Measurements from ENCODE around the gene TSPAN16.

The TSPAN16 gene

DNA sequence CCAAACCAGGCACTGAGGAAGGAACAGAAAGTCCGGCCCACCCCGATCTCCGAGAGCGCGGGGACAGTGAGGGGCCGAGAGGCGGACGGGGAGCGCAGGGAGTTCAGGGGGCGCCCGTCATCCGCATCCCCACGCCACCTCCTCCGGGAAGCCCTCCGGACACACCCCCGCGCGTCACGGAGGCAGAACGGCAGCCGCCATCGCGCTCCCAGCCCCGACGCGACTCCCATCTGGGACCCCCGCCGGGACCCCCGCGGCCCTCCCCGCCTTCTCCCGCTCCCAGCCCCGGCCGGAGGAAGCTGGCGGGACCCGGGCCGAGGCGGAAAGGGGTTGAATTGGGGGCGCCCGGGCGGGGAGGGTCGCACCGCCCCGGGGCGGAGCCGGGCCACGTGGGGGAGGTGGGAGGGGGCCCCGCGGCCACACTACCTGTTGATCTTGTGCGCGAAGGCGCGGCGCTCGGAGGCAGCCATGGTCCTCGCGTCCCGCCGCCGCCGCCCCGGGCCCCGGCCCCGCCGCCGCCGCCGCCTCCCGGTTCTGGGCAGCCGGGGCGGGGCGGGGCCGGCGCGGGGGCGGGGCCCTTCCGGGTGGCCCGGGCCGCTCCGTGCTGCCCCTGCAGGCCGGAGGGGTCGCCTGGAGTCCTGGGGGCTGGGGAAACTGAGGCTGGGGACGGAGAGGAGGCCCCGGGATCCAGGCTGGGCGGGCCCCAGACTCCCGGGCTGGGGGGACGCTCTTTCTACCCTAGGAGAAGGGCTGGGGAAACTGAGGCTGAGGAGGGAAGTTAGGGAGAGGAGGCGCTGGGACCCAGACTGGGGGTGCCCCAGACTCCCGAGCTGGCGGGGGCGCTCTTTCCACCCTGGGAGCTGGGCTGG lies 33.8 kb upstream of the TSPAN16 start, which contains the start of gene DOCK6 (continued):
- TF ChIP-seq, protein P1, sequence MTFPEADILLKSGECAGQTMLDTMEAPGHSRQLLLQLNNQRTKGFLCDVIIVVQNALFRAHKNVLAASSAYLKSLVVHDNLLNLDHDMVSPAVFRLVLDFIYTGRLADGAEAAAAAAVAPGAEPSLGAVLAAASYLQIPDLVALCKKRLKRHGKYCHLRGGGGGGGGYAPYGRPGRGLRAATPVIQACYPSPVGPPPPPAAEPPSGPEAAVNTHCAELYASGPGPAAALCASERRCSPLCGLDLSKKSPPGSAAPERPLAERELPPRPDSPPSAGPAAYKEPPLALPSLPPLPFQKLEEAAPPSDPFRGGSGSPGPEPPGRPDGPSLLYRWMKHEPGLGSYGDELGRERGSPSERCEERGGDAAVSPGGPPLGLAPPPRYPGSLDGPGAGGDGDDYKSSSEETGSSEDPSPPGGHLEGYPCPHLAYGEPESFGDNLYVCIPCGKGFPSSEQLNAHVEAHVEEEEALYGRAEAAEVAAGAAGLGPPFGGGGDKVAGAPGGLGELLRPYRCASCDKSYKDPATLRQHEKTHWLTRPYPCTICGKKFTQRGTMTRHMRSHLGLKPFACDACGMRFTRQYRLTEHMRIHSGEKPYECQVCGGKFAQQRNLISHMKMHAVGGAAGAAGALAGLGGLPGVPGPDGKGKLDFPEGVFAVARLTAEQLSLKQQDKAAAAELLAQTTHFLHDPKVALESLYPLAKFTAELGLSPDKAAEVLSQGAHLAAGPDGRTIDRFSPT (tag by site-specific recombination; IDR thresholded peaks at IDR 0.05): peak; percentile 10; the same call in 1 of the 2 replicates
- no peak for TF ChIP-seq ZNF274 (IDR thresholded peaks at IDR 0.05; ENCODE audit: low read length)
- no peak for TF ChIP-seq ZNF274 (tag by site-specific recombination; IDR thresholded peaks at IDR 0.05; ENCODE audit: borderline replicate concordance)
- peak; percentile 78 for TF ChIP-seq SCRT2 (tag by site-specific recombination; IDR thresholded peaks at IDR 0.05)
- TF ChIP-seq ZNF660 (tag by site-specific recombination; IDR thresholded peaks at IDR 0.05): no peak
- TF ChIP-seq, protein P2, sequence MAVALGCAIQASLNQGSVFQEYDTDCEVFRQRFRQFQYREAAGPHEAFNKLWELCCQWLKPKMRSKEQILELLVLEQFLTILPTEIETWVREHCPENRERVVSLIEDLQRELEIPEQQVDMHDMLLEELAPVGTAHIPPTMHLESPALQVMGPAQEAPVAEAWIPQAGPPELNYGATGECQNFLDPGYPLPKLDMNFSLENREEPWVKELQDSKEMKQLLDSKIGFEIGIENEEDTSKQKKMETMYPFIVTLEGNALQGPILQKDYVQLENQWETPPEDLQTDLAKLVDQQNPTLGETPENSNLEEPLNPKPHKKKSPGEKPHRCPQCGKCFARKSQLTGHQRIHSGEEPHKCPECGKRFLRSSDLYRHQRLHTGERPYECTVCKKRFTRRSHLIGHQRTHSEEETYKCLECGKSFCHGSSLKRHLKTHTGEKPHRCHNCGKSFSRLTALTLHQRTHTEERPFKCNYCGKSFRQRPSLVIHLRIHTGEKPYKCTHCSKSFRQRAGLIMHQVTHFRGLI (tag by site-specific recombination; IDR thresholded peaks at IDR 0.05): no peak
- peak; percentile 52; the same call in 1 of the 2 replicates for TF ChIP-seq KLF8 (tag by site-specific recombination; IDR thresholded peaks at IDR 0.05)
- TF ChIP-seq ZNF132 (tag by site-specific recombination; IDR thresholded peaks at IDR 0.05; ENCODE audit: borderline replicate concordance): no peak
- no peak for TF ChIP-seq ZNF174 (tag by site-specific recombination; IDR thresholded peaks at IDR 0.05)
- 0 out of 2 replicates have a peak, but pooled peaks have one; percentile 4 for TF ChIP-seq BCL11B (tag by site-specific recombination; IDR thresholded peaks at IDR 0.05; ENCODE audit: low read depth)
- TF ChIP-seq ZNF600 (tag by site-specific recombination; IDR thresholded peaks at IDR 0.05): peak; percentile 49; the same call in 1 of the 2 replicates
- TF ChIP-seq, protein P3, sequence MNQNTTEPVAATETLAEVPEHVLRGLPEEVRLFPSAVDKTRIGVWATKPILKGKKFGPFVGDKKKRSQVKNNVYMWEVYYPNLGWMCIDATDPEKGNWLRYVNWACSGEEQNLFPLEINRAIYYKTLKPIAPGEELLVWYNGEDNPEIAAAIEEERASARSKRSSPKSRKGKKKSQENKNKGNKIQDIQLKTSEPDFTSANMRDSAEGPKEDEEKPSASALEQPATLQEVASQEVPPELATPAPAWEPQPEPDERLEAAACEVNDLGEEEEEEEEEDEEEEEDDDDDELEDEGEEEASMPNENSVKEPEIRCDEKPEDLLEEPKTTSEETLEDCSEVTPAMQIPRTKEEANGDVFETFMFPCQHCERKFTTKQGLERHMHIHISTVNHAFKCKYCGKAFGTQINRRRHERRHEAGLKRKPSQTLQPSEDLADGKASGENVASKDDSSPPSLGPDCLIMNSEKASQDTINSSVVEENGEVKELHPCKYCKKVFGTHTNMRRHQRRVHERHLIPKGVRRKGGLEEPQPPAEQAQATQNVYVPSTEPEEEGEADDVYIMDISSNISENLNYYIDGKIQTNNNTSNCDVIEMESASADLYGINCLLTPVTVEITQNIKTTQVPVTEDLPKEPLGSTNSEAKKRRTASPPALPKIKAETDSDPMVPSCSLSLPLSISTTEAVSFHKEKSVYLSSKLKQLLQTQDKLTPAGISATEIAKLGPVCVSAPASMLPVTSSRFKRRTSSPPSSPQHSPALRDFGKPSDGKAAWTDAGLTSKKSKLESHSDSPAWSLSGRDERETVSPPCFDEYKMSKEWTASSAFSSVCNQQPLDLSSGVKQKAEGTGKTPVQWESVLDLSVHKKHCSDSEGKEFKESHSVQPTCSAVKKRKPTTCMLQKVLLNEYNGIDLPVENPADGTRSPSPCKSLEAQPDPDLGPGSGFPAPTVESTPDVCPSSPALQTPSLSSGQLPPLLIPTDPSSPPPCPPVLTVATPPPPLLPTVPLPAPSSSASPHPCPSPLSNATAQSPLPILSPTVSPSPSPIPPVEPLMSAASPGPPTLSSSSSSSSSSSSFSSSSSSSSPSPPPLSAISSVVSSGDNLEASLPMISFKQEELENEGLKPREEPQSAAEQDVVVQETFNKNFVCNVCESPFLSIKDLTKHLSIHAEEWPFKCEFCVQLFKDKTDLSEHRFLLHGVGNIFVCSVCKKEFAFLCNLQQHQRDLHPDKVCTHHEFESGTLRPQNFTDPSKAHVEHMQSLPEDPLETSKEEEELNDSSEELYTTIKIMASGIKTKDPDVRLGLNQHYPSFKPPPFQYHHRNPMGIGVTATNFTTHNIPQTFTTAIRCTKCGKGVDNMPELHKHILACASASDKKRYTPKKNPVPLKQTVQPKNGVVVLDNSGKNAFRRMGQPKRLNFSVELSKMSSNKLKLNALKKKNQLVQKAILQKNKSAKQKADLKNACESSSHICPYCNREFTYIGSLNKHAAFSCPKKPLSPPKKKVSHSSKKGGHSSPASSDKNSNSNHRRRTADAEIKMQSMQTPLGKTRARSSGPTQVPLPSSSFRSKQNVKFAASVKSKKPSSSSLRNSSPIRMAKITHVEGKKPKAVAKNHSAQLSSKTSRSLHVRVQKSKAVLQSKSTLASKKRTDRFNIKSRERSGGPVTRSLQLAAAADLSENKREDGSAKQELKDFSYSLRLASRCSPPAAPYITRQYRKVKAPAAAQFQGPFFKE (tag by site-specific recombination; IDR thresholded peaks at IDR 0.05; ENCODE audit: borderline replicate concordance): no peak
- TF ChIP-seq, protein P4, sequence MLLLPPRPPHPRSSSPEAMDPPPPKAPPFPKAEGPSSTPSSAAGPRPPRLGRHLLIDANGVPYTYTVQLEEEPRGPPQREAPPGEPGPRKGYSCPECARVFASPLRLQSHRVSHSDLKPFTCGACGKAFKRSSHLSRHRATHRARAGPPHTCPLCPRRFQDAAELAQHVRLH (tag by site-specific recombination; IDR thresholded peaks at IDR 0.05): peak; percentile 39; the same call in 1 of the 2 replicates
- TF ChIP-seq OSR2 (tag by site-specific recombination; IDR thresholded peaks at IDR 0.05): no peak
- peak; percentile 61 for TF ChIP-seq ZNF335 (tag by site-specific recombination; conservative IDR thresholded peaks at IDR 0.05)
- no peak for TF ChIP-seq ZBTB17 (tag by site-specific recombination; IDR thresholded peaks at IDR 0.05)
- TF ChIP-seq SP3 (tag by site-specific recombination; IDR thresholded peaks at IDR 0.05): peak; percentile 66
- TF ChIP-seq MZF1 (tag by site-specific recombination; IDR thresholded peaks at IDR 0.05; ENCODE audit: borderline replicate concordance): 0 out of 2 replicates have a peak, but pooled peaks have one; percentile 47
- TF ChIP-seq, protein P5, sequence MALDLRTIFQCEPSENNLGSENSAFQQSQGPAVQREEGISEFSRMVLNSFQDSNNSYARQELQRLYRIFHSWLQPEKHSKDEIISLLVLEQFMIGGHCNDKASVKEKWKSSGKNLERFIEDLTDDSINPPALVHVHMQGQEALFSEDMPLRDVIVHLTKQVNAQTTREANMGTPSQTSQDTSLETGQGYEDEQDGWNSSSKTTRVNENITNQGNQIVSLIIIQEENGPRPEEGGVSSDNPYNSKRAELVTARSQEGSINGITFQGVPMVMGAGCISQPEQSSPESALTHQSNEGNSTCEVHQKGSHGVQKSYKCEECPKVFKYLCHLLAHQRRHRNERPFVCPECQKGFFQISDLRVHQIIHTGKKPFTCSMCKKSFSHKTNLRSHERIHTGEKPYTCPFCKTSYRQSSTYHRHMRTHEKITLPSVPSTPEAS (tag by site-specific recombination; IDR thresholded peaks at IDR 0.05): no peak
- TF ChIP-seq SP2 (tag by site-specific recombination; IDR thresholded peaks at IDR 0.05): 0 out of 2 replicates have a peak, but pooled peaks have one; percentile 14
- TF ChIP-seq ZNF596 (tag by site-specific recombination; IDR thresholded peaks at IDR 0.05): no peak
- TF ChIP-seq, protein P6, sequence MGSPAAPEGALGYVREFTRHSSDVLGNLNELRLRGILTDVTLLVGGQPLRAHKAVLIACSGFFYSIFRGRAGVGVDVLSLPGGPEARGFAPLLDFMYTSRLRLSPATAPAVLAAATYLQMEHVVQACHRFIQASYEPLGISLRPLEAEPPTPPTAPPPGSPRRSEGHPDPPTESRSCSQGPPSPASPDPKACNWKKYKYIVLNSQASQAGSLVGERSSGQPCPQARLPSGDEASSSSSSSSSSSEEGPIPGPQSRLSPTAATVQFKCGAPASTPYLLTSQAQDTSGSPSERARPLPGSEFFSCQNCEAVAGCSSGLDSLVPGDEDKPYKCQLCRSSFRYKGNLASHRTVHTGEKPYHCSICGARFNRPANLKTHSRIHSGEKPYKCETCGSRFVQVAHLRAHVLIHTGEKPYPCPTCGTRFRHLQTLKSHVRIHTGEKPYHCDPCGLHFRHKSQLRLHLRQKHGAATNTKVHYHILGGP (tag by site-specific recombination; IDR thresholded peaks at IDR 0.05): no peak
- TF ChIP-seq, protein P7, sequence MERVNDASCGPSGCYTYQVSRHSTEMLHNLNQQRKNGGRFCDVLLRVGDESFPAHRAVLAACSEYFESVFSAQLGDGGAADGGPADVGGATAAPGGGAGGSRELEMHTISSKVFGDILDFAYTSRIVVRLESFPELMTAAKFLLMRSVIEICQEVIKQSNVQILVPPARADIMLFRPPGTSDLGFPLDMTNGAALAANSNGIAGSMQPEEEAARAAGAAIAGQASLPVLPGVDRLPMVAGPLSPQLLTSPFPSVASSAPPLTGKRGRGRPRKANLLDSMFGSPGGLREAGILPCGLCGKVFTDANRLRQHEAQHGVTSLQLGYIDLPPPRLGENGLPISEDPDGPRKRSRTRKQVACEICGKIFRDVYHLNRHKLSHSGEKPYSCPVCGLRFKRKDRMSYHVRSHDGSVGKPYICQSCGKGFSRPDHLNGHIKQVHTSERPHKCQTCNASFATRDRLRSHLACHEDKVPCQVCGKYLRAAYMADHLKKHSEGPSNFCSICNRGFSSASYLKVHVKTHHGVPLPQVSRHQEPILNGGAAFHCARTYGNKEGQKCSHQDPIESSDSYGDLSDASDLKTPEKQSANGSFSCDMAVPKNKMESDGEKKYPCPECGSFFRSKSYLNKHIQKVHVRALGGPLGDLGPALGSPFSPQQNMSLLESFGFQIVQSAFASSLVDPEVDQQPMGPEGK (tag by site-specific recombination; IDR thresholded peaks at IDR 0.05): peak; percentile 74
- no peak for TF ChIP-seq ZNF169 (tag by site-specific recombination; IDR thresholded peaks at IDR 0.05)
